CD4-positive, alpha-beta T cell treated with Interferon alpha-2 for 1 hour (primary cell): ENCODE data around the gene MEGF11.
A peak's percentile ranks its signal among the peaks of the same experiment; 100 is the strongest.
"Not testable (repeated sequence)": the region's sequence is repeated elsewhere in the genome, so short reads cannot be mapped to it uniquely, and the experiment has no call there.

Experiments used
- DNase-seq, 2 donors: peaks; one replicate each; pipeline ENCODE4 v3.0.0-alpha.2; 2020 to 2022

Gene MEGF11

GRCh38 chr15:65869126-65869953, 384.2 kb downstream of the MEGF11 start, which contains the start of gene RAB11A:
TSS of gene RAB11A (plus strand) at chr15:65869491. CDS start at chr15:65869586, 95 bp downstream.
- DNase-seq, result peak; percentile 95 to 96

- DNase-seq, result no peak
Measured at GRCh38 chr15:65868546-65869125, 384.9 kb downstream of the MEGF11 start.

- not testable (repeated sequence) for DNase-seq
Measured at GRCh38 chr15:65867933-65868332, 385.6 kb downstream of the MEGF11 start.

- no peak for DNase-seq
Measured at GRCh38 chr15:65867244-65867643, 386.3 kb downstream of the MEGF11 start.

GRCh38 chr15:65863106-65863505, 390.4 kb downstream of the MEGF11 start:
- DNase-seq, result no peak

- peak; percentile 58 to 74 for DNase-seq
Measured at GRCh38 chr15:65862682-65863081, 390.9 kb downstream of the MEGF11 start.

GRCh38 chr15:65857718-65858402, 395.7 kb downstream of the MEGF11 start:
- no peak for DNase-seq

- DNase-seq, result peak; percentile 80 to 87
Measured at GRCh38 chr15:65856821-65857455, 396.6 kb downstream of the MEGF11 start.

- no peak for DNase-seq
Measured at GRCh38 chr15:65851981-65852380, 401.6 kb downstream of the MEGF11 start.

GRCh38 chr15:65847989-65848388, 405.6 kb downstream of the MEGF11 start:
- DNase-seq, result no peak

- no peak for DNase-seq
Measured at GRCh38 chr15:65845826-65846519, 407.6 kb downstream of the MEGF11 start.
